Loucy (cell line): ENCODE data around the gene SEC14L1.

Experiments used
- H2AFZ ChIP-seq: fragments of 200-600 bp; sonication (generic); 2 replicates; pipeline ENCODE4 v1.6.0; 2016; ENCODE audit warnings: antibody characterized with exemption, mild to moderate bottlenecking, low read length, moderate library complexity
- H3F3A ChIP-seq: fragments of 200-600 bp; 2 replicates; pipeline ENCODE4 v1.6.0; 2016; ENCODE audit warnings: antibody characterized with exemption, low read depth, mild to moderate bottlenecking
- H3K27me3 ChIP-seq: fragments of 200-600 bp; sonication (generic); 2 replicates; pipeline ENCODE4 v1.6.1; 2014; ENCODE audit warnings: low read length, mild to moderate bottlenecking; ENCODE audit not compliant: insufficient read depth, poor library complexity, severe bottlenecking
- H3K36me3 ChIP-seq: fragments of 200-600 bp; sonication (generic); 2 replicates; pipeline ENCODE4 v1.6.1; 2016; ENCODE audit warnings: low read length; ENCODE audit not compliant: insufficient read depth
- H3K4me1 ChIP-seq: fragments of 200-600 bp; sonication (generic); 2 replicates; pipeline ENCODE4 v1.5.1; 2014; ENCODE audit warnings: low read length, mild to moderate bottlenecking; ENCODE audit not compliant: insufficient read depth, poor library complexity, severe bottlenecking
- H3K4me2 ChIP-seq: fragments of 200-600 bp; sonication (generic); 2 replicates; pipeline ENCODE4 v1.6.0; 2014; ENCODE audit warnings: antibody characterized with exemption, low read length, low read depth, mild to moderate bottlenecking; ENCODE audit not compliant: poor library complexity, severe bottlenecking
- H3K4me3 ChIP-seq: fragments of 200-600 bp; sonication (generic); 2 replicates; pipeline ENCODE4 v1.5.1; 2014; ENCODE audit warnings: low read length, mild to moderate bottlenecking, mixed read lengths; ENCODE audit not compliant: poor library complexity, severe bottlenecking
- H3K79me2 ChIP-seq: fragments of 200-600 bp; sonication (generic); 2 replicates; pipeline ENCODE4 v1.6.1; 2014; ENCODE audit warnings: low read length; ENCODE audit not compliant: insufficient read depth
- H3K9ac ChIP-seq: fragments of 200-600 bp; sonication (generic); 2 replicates; pipeline ENCODE4 v1.6.0; 2014; ENCODE audit warnings: mild to moderate bottlenecking, low read depth, low read length, moderate library complexity; ENCODE audit not compliant: poor library complexity, severe bottlenecking
- H3K9me2 ChIP-seq: fragments of 200-600 bp; sonication (generic); replicated peaks from 2 replicates; pipeline ENCODE4 v1.6.1; 2016; ENCODE audit warnings: low read depth, low read length, mixed read lengths
- H3K9me3 ChIP-seq: fragments of 200-600 bp; sonication (generic); 2 replicates; pipeline ENCODE4 v1.6.1; 2014; ENCODE audit warnings: mild to moderate bottlenecking, antibody characterized with exemption, low read length, low read depth; ENCODE audit not compliant: insufficient read depth
- H4K20me1 ChIP-seq: fragments of 200-600 bp; sonication (generic); 2 replicates; pipeline ENCODE4 v1.6.0; 2014; ENCODE audit warnings: antibody characterized with exemption, low read length, mild to moderate bottlenecking; ENCODE audit not compliant: insufficient read depth, poor library complexity, severe bottlenecking
- CTCF ChIP-seq: fragments of 200-600 bp; sonication (generic); conservative IDR thresholded peaks from 2 replicates; pipeline ENCODE4 v1.5.1; 2014; ENCODE audit warnings: mild to moderate bottlenecking, antibody characterized with exemption, low read length
- EZH2phosphoT487 ChIP-seq: fragments of 200-600 bp; IDR thresholded peaks from 2 replicates; pipeline ENCODE4 v1.6.1; 2018; ENCODE audit warnings: antibody characterized with exemption, mild to moderate bottlenecking, moderate library complexity, borderline replicate concordance

SEC14L1 gene

GRCh38 chr17:77207689-77208216 lies 67.0 kb downstream of the SEC14L1 start:
- no peaks in the 10 kb centered on the region for H3K9me2 ChIP-seq
- no peak overlapping the region for H2AFZ ChIP-seq
- no peak overlapping the region for H3K4me2 ChIP-seq
- H3K79me2 ChIP-seq = no peaks in the 10 kb centered on the region
- no peaks in the 10 kb centered on the region for H3K9me3 ChIP-seq
- TF ChIP-seq EZH2phosphoT487 = no peak
- no peak for TF ChIP-seq CTCF
- H3K36me3 ChIP-seq = peaks cover 93% of the 10 kb centered on the region; the same call in 1 of the 2 replicates
- H3K27me3 ChIP-seq = no peaks in the 10 kb centered on the region
- H4K20me1 ChIP-seq = no peaks in the 10 kb centered on the region
- H3K4me1 ChIP-seq = no peaks in the 10 kb centered on the region
- no peak overlapping the region for H3K9ac ChIP-seq
- H3F3A ChIP-seq = no peaks in the 10 kb centered on the region
- H3K4me3 ChIP-seq = no peak overlapping the region

DNA sequence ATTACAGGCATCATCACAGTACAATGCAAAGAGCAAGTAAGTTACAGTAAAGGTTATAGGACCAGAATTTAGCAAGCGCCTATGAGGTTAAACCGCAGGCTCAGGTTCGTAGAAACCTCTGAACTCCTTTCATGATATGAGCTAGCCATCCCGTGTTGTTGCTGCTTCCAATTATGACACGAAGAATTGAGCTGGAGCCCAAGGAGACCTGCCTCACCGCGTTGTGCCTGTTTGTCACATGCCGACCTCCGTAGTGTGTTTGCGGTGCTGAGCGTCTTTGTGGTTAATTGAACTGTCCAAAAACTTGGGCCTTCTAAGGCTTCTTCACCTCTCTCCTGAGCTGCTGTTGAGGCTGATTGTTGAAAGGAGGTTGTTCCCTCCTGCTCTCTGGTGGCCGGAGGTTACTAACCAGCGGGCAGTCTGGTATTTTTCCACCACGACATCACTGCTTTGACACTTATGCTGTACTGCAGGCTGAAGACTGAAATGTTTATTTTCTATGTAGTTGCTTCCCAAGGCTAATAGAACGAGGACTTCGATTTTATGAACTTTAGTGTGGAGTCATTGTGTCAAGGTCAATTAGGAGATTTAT lies 67.5 kb downstream of the SEC14L1 start:
- Histone ChIP-seq H3K9ac (no peak overlapping the region), H3K4me3 (no peak overlapping the region), H3K4me1 (no peaks in the 10 kb centered on the region), H3F3A (no peaks in the 10 kb centered on the region), H3K27me3 (no peaks in the 10 kb centered on the region), H3K9me2 (no peaks in the 10 kb centered on the region), H4K20me1 (no peaks in the 10 kb centered on the region), H2AFZ (no peak overlapping the region), H3K36me3 (peaks cover 94% of the 10 kb centered on the region; the same call in 1 of the 2 replicates), H3K9me3 (no peaks in the 10 kb centered on the region), H3K4me2 (no peak overlapping the region), H3K79me2 (no peaks in the 10 kb centered on the region)
- TF ChIP-seq EZH2phosphoT487 = no peak
- TF ChIP-seq CTCF = no peak

GRCh38 chr17:77208856-77209255 lies 68.1 kb downstream of the SEC14L1 start:
- H3K27me3 ChIP-seq = no peaks in the 10 kb centered on the region
- H3K9me3 ChIP-seq = no peaks in the 10 kb centered on the region
- no peak overlapping the region for H3K4me3 ChIP-seq
- H3K4me1 ChIP-seq = no peaks in the 10 kb centered on the region
- no peak overlapping the region for H2AFZ ChIP-seq
- H3K36me3 ChIP-seq = peaks cover 94% of the 10 kb centered on the region; the same call in 1 of the 2 replicates
- H4K20me1 ChIP-seq = no peaks in the 10 kb centered on the region
- H3K4me2 ChIP-seq = no peak overlapping the region
- no peak overlapping the region for H3K9ac ChIP-seq
- H3F3A ChIP-seq = no peaks in the 10 kb centered on the region
- H3K79me2 ChIP-seq = no peaks in the 10 kb centered on the region
- TF ChIP-seq CTCF = no peak
- no peak for TF ChIP-seq EZH2phosphoT487
- no peaks in the 10 kb centered on the region for H3K9me2 ChIP-seq
